GM19397 (cell line): ENCODE data around the gene ARHGDIA.

Source experiments
- ATAC-seq: cut with Tn5 transposase; IDR thresholded peaks from one replicate; pipeline ENCODE4 v1.9.1; 2021; ENCODE audit warnings: mild to moderate bottlenecking, moderate library complexity; ENCODE audit not compliant: unreplicated experiment

The ARHGDIA gene

DNA sequence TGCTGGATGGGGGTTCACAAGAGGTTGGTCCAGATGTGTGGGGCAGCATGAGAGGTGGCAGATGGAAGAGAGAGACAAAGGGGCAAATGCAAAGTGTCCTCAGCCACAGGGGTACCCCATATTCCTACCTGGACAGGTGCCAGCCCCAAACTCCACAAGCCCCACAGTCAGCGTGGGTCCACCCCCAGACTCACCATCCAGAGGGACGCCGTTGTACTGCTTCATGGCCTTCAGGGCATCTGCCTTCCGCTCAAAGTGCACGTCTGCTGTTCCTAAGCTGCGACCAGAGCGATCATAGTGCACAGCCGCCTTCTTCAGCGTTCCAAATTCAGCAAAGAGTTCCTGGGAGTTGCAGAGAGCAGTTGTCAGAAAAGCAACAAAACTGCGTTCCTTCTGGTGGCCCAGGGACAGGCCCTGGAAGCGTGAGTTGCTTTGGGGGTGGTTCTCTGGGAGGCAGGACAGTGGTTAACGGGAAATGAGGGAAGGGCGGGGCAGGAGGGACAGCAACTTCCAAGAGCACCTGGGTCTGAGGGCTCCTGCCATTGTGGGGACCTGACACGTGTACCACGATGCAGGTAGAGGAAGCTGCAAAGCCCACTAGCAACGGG lies 18.0 kb upstream of the ARHGDIA start:
- no peak for ATAC-seq

DNA sequence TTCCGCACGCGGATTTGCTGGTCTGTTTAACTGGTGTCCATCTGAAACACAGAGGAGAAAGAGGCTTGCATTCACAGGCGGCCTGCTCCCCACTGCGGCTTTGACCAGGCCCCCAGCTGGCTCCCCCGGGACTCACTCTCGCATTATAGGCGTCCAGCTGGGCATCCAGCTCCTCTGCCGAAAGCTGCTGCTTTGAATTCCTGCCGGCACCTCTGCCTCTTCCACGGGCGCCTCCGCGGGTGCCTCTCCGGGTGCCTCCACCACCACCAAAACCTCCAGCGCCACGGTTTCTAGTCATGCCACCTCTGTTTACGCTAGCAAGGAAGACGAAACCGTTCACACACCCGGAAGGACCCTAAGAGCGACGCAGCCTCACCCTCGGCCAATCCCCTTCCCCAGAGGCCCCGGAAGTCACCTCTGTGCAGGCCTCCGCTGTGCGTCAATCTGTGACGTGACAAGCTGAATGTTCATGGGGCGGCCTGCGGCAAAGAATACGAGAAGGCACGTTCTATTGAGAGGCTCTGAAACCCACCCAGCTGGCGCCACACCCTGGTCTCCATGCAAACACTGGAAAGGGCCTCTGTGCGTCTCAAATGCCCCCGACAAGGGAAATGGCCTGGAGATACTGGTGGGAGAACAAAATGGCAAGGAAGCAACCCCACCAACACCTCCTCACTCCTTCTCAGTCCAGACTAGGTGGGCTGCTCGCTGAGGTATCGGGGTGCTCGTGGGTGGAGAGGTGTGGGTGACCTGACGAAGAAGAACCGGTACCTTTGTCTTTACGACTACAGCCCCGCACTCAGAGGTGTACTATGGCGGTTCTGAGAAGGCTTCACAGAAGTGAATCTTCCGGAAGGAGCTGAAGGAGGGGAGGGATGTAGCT lies 17.2 kb upstream of the ARHGDIA start:
- no peak for ATAC-seq

DNA sequence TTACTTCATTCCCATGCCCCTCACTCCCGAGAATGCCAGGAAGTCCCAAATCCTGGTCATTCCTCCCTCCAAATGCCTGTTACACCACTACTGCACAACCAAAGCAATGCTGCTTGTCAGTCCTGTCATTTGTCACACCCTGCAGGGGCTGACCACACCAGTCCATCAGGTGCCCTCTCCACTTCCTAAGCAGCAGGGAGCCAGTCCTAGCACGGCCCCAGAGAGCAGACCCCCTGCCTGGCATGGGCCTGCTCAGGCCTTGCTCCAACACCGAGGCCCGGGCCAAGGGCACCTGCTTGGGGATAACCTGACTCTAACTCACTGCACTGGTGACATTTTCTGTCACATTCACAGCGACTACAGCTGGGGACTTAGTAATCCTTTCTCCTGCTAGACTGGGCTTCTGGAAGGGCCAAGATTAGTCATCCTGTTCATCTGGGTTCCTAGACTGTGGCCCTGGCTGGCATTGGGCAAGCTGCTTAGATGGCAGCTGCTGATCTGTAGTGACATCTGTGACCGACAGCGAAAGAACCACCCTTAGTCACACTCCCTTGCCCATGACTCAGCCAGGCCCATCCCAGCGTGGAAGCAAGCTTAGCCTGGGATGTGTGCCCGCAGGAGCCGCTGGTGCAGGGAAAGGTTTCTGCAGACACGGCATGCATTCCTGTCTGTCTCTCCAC lies 14.9 kb upstream of the ARHGDIA start:
- ATAC-seq = no peak

DNA sequence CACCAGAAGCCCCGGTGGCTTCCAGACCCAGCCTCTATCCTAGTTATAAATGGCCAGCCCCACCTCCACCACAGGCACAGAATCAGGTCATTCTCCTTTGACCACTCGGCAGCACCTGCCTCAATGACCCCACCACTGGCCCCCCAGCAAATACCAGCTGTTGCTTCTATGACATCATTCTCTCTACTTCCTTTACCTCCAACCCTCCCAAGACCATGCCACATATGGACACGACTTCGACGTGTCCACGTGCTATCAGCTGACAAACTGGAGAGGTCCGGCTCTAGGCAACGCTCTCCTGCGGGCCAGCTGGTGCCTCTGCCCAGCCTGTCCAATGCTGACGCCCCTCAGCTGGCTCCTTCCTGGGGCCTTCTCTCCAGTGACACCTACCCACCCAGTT lies 14.3 kb upstream of the ARHGDIA start:
- no peak for ATAC-seq

DNA sequence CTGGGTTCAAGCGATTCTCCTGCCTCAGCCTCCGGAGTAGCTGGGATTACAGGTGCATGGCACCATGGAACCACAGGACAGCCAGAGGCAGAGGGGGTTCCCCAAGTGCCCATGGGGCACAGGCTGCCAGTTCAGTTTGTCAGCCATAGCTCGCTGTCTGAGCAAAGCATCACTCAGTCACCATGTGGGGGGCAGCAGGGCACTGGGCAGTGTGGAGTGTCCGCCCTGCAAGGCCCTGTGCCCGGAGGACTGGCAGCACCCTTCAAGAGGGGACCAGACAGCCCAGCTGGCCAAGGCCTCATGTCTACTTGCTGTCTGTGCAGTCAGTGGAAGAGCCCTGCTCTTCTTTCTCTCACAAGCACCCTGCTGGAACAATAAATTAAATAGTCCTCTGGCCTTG lies 13.8 kb upstream of the ARHGDIA start:
- ATAC-seq = no peak

DNA sequence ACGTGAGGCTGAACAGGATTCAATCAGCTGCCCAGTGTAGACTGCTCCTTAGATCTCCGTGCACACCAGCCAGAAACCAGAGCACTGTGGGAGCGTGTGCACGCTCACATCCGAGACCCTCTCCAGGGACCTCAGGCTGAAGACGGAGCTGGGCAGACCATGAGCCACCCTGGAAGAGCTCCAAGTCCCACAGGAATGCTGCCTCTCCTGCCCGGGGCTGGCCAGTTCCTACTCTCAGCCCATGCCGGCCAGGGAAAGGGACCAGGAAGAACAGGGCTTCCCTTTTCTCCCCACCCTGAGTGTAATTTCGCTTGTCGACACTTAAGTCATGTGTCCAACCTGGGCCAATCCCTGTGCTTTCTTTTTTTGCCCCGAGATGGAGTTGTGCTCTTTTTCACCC lies 13.4 kb upstream of the ARHGDIA start:
- ATAC-seq = no peak

DNA sequence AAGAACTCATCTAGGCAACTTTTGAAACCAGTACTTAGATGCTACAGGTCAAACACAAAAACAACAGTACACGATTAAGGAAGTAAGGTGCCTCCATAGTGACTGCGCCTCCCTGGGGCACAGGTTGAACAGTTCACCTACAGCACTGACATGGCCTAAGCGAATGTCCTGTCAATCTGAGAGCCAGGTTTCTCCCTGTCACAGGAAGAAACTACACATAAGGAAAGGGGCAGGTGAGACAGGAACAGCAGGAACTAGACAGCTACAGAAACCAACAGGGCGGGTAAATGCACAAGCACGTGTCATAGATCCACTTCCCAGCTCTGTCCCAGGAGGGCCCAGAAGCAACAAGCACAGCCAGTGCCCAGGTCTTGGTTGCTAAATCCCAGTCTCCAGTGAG lies 8.0 kb upstream of the ARHGDIA start:
- ATAC-seq = no peak

DNA sequence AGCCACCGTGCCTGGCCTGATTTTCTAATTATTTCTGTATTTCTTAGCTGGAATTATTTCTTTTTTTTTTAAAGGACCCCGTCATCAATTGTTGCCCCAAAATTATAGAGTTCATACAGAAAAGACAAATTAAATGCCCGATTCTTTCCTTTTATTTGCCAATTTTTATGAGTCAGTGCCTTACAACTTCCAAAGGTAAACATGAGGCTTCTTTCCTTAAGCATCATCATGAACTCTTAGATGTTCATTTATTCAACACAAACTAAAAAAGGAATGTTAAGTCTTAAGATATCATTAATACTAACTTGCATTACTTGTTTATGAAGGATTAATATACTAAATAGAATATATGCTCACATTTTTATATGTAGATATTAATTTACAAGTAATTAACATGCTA lies 7.2 kb upstream of the ARHGDIA start:
- ATAC-seq = no peak

DNA sequence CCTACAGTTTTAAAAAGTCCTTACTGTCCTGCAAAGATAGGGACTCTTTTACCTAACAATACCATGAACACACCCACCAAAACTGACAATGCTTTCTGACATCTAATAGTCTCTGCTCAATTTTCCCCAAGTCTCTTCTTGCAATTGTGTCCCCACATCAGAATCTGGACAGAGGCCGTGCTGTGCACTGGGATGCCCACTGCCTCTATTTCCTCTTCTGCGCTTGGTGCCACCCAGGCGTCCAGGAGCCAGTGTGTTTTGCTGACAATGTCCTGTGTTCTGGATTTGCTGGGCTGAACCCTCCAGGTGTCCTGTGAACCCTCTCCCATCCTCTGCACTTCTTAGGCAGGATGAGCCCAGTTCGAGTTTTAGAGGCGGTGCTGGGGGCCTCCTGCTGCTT lies 6.4 kb upstream of the ARHGDIA start:
- ATAC-seq = no peak

DNA sequence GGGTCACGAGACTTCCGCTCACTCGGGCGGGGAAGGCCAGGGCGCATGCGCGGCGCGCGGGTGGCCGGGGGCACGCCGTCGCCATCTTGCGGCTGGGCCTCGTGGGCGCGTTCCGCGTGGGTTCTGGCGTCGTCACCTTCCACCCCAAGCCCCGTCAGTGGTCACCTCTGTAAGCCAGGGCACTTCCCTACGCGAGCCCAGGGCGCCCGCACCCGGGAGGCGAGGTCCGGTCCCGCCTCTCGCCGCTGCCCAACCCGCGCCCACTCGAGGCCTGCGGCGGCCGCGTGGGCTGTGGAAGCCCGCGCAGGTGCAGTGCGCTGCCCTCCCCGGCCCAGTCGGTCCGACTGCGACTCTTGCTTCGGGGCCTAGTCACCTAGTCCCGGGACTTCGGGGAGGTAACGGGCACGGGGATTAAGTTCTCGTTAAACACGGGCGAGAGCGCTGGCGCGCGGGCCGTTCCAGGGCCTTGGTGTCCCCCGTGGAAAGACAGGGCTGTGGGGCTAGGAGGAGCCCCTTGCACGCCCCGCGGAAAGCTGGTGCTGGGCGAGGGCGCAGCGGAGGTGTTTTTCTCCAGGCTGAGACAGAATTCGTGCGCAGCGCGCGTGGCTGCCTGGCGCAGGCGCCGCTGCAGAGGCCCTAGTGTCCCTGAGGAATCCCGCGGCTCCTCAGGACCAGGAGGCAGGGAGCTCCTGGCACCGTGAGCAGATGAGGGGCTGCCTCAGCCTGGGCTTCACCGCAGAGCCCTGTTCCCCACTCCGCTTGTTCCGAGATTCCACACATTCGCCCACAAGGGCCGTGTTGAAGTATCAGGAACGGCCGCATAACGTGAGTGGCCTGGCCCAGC lies 472 bp upstream of the ARHGDIA start:
- ATAC-seq = peak; percentile 50

DNA sequence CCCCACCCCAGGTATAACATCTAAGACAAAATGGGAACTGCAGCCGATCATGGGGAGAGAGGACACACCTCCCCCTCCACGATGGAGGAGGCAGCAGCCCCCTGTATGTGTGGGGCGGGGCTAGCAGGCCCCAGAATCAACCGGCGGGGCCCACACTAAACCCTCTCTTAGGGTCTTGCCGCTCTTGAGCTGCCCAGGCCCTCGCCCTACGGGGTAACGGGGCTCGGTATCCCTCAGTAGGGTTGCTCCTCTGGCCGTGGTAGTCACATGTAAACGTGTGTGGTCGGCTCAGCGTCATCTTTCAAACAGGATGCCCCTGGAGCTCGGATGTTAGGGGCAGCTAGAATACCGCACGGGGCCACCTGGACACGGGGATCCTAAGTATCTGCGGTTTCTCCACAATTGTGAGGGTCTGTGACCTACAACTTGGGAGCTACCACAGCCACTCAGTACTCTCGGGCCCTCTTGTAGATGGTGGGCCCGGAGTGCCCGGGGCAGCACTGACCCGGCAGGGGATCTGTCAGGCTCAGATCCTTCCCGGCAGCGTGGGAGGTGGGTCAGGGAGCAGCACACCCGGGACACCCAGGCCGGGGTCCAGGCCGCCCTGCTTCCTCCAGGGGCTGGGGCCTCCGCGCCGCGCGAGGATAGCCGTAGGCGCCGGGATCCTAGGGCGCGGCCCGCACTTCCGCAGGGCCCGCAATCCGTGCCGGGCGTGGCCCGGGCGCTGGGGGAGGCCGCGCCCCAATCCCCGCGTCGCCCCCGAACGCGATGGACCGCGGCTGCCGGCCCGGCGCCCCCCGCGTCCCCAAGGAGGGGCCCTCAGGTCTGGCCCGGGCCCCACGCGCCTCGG lies 781 bp downstream of the ARHGDIA start:
- ATAC-seq = peak; percentile 5

DNA sequence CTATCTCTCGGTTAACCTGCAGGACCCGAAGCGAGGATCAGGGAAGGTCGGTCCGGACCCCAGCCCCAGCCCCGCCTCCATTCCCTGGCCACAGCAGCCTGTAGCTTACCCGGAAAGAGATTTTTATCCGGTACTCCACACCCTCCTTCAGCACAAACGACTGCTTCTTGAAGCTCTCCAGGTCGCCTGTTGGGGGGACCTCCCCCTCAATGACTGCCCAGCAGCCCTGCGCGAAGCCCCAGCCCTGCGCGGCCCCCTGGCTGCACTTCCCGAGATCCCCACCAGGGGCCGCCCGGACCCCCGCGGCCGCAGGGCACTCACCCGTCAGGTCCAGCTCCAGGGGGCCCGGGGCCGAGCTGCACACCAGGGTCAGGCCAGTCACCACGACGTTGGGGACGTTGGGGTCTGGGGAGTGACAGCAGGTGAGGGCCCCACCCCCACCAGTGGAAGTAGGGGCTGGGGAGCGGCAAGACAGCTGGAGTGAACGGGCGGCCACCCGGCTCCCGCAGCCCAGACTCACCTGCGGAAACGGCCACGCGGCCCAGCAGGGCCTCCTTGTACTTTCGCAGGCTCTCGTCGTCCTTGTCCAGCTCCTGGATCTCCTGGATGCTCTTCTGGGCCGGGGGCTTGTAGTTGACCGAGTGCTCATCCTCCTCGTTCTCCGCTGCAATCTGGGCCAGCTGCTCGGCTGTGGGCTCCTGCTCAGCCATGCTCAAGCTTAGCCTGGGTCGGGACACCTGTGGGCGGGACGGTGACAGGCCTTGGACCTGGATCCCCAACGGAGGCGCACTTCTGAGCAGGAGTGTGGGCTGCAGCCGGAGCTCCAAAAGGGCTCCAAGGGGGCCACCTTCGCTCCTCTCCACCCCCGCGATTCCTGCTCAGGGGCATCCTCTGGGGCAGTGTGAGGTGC lies 1.7 kb downstream of the ARHGDIA start:
- no peak for ATAC-seq

DNA sequence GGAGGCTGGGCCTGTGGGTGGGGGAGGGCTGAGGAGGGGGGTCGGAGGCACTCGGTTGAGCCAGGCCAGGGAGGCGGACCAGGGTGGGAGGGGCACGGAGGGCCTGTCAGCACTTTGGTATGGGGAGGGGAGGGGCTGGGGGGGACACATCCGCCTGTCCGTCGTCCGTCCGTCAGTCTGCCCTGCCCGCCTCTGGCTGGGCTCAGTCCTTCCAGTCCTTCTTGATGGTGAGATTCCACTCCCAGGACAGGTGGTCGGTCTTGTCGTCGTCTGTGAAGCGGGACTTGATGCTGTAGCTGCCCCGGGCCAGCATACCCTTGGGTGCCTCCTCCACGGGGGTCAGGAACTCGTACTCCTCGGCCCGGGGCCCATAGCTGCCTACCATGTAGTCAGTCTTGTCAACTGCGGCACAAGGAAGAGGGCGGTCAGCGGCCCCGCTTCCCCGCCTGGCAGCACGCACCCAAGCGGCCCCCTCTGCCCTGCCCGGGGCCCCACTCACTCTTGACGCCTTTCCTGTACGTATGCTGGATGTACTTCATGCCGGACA lies 2.4 kb downstream of the ARHGDIA start:
- no peak for ATAC-seq

DNA sequence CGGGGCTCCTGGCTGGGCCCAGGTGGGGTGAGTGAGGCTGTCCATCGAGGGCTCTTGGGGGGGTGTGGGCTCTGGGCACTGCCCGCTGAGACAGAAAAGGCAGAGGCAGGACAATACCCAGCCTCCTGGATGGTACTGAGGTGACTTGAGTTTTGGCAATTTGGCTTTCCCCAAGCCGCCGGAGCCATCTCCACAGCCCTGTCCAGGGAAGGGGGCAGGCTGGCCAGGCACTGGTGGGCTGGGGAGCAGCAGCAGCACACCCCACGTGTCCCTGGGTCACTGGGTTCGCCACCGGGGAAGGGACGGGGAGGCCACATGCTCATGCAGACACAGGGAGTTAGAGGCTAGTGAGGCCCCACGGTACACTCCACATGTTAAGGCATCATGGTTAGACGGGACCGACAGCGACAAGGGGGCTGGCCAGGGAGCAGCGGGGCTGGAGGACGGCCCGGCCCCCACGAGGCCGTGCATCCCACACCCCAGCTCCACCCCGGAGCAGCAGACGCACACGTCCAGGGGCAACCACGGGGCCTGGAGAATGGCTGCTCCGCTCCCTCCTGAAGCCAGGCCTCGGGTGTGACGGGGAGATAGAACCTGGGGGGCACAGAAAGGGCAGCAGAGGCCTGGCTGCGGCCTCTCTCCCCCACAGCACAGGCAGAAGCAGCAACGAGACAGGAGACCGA lies 3.0 kb downstream of the ARHGDIA start:
- ATAC-seq = no peak

DNA sequence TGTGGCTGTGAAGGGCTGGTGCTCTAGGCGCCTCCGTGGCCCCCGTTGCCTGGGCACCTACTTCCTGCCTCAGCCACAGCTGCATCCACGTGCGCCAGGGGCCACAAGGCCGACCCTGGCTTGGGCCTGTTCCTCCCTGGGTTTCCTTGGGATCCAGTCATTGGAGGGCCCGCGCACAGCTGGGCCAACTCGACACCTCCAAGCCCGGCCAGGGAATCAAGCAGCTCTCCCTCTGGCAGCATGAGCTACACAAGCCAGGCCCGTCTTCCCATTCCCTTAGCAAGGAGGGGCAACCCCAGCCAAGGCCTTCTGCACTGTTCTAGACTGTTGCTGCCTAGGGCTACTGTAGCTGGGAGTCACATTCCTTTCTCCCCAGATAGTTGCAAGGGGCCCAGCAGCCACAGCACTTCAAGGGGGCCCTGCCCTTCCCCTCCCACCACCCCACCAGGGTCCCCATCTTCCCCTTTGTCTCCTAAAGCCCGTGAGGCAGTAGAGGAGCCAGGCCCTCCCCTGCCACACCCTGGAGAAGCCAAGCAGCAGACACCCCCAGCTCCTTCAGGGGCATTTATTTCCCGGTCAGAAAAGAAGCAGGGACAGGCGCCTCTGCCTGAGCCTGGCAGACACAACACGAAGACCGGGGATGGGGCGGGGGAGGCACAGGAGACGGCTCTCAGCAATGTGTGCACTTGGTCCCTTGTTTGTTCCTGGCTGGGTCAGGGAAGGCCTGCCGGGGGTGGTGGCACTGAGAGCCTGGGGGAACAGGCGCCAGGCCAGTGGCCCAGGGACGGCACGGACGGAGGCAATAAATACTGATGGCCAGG lies 3.8 kb downstream of the ARHGDIA start:
- ATAC-seq = no peak

DNA sequence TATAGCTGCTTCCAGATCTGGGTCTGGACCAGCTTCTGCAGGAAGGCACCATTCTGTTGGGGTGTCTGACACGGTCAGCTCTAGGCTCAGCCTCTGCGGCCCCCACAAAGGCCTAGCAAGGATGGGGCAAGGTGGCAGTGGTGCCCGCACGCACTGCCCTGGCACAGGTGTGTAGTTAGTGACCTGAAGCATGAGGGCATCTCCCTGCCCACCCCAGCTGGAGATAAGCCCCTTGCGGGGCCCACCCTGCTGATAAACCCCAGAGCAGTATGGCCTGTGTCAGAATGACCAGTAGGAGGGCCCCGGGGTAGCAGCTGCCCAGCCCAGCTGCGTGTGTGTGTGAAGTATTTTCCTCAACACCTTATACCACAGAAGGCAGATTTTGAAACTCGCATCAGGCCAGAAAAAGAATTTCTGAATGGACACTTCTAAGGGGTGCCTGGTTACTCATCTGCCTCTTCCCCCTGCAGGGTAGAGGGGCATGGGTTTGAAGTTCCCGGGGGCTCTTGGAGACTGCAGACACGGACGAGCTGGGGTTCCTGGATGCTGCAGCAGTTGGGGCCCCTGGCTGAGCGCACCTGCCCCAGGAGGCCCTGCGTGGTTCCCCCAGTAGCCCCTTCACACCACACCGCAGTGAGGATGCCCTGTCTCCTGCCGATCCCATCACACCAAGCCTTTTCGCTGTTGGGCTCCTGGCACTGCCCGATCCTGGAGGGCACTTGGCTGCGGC lies 4.5 kb downstream of the ARHGDIA start:
- no peak for ATAC-seq
